H1 (cell line): ENCODE measurements around the gene CPEB1. TPM values are rescaled to one million over a fixed set of nuclear protein-coding genes. Genes with fewer than 3 reads are reported as not detected.

Source experiments
- CBX5 ChIP-seq: fragments of 300-800, 300-1000 bp; sonication (generic); IDR thresholded peaks from 2 replicates; pipeline ENCODE4 v1.7.1; 2016; ENCODE audit warnings: antibody characterized with exemption, low read length, low read depth
- CBX8 ChIP-seq: fragments of 300-800, 300-1000 bp; sonication (generic); IDR thresholded peaks from 2 replicates; pipeline ENCODE4 v1.7.1; 2016; ENCODE audit warnings: low read depth, low read length, borderline replicate concordance
- CHD1 ChIP-seq: IDR thresholded peaks from 2 replicates; pipeline ENCODE4 v1.6.1; 2012; ENCODE audit warnings: low read depth, low read length, improper control_type of control experiment
- CHD2 ChIP-seq: IDR thresholded peaks from 2 replicates; pipeline ENCODE4 v1.6.1; 2012; ENCODE audit warnings: low read length, improper control_type of control experiment
- CTBP2 ChIP-seq: IDR thresholded peaks from 2 replicates; pipeline ENCODE4 v1.7.0; 2011; ENCODE audit warnings: borderline replicate concordance, mild to moderate bottlenecking, moderate library complexity, mixed read lengths, low read length; ENCODE audit not compliant: insufficient read depth, insufficient read length
- EZH2 ChIP-seq: fragments of 200-600 bp; sonication (generic); IDR thresholded peaks from 2 replicates; pipeline ENCODE4 v1.7.1; 2012; ENCODE audit warnings: low read depth, mild to moderate bottlenecking, moderate library complexity, low read length, inconsistent platforms; ENCODE audit not compliant: severe bottlenecking
- FOSL1 ChIP-seq: IDR thresholded peaks from 2 replicates; pipeline ENCODE4 v1.6.1; 2011; ENCODE audit warnings: mild to moderate bottlenecking, low read depth, low read length, moderate library complexity; ENCODE audit not compliant: insufficient read depth
- GTF2F1 ChIP-seq: IDR thresholded peaks from 2 replicates; pipeline ENCODE4 v1.6.1; 2012; ENCODE audit warnings: low read depth, low read length, improper control_type of control experiment, borderline replicate concordance
- JUN ChIP-seq: IDR thresholded peaks from 2 replicates; pipeline ENCODE4 v1.6.1; 2011; ENCODE audit warnings: low read depth, mild to moderate bottlenecking, improper control_type of control experiment, low read length
- KDM4A ChIP-seq: IDR thresholded peaks from one replicate; pipeline ENCODE4 v1.7.1; 2012; ENCODE audit warnings: low read depth, mild to moderate bottlenecking, moderate library complexity, low read length, inconsistent platforms; ENCODE audit not compliant: severe bottlenecking
- POLR2A ChIP-seq, 2 experiments: IDR thresholded peaks; 1 replicate in 1 of 2; 2 replicates in 1 of 2; pipeline ENCODE4 v1.6.1; 2011; ENCODE audit warnings: low read depth in 2 of 2, low read length in 2 of 2, mild to moderate bottlenecking in 2 of 2; ENCODE audit errors: control extremely low read depth in 1 of 2
- POLR2AphosphoS5 ChIP-seq: IDR thresholded peaks from 2 replicates; pipeline ENCODE4 v1.6.1; 2011; ENCODE audit warnings: low read depth, low read length
- SP2 ChIP-seq: IDR thresholded peaks from 2 replicates; pipeline ENCODE4 v1.6.1; 2012; ENCODE audit warnings: mild to moderate bottlenecking, low read length, inconsistent platforms
- SP4 ChIP-seq: IDR thresholded peaks from 2 replicates; pipeline ENCODE4 v1.6.1; 2012; ENCODE audit warnings: low read length, inconsistent platforms
- SUZ12 ChIP-seq: fragments of 200-600 bp; sonication (generic); IDR thresholded peaks from 2 replicates; pipeline ENCODE4 v1.6.1; 2012; ENCODE audit warnings: mild to moderate bottlenecking, inconsistent platforms, low read length, moderate library complexity, mixed read lengths
- TEAD4 ChIP-seq: IDR thresholded peaks from 2 replicates; pipeline ENCODE4 v1.6.1; 2012; ENCODE audit warnings: low read depth, low read length, inconsistent platforms, mixed read lengths
- YY1 ChIP-seq: IDR thresholded peaks from 2 replicates; pipeline ENCODE4 v1.6.1; 2011; ENCODE audit warnings: low read depth, mild to moderate bottlenecking, low read length
- polyA plus RNA-seq, 7 experiments: library from polyadenylated mRNA; depleted of rRNA in 3 of 7; stranded (reverse) in 5 of 7; unstranded in 2 of 7; fragments of >200 nt in 5 of 7; fragments of 200-250 nt in 2 of 7; gene quantifications; 1 replicate in 5 of 7; 2 replicates in 1 of 7; 4 replicates in 1 of 7; pipeline versions ENCODE4 v1.2.1 to v1.2.3, GENCODE V29; 2011 to 2013; ENCODE audit warnings: missing spikeins in 2 of 7, mixed read lengths in 2 of 7
- total RNA-seq: library from RNA; stranded (reverse); fragmentation: NEBNext Ultra II Directional; extraction: Animal tissue kit (Norgen Biotek cat#: 25700); gene quantifications from 2 replicates; pipeline ENCODE4 v1.2.1, GENCODE V29; 2021
- TF ChIP-seq, protein P1 (sequence below): IDR thresholded peaks from 2 replicates; pipeline ENCODE4 v1.6.1; 2012; ENCODE audit warnings: inconsistent platforms
- TF ChIP-seq, protein P2 (sequence below): IDR thresholded peaks from 2 replicates; pipeline ENCODE4 v1.6.1; 2011; ENCODE audit warnings: low read length, improper control_type of control experiment
- TF ChIP-seq, protein P3 (sequence below): IDR thresholded peaks from 2 replicates; pipeline ENCODE4 v1.6.1; 2012; ENCODE audit warnings: inconsistent platforms

CPEB1 gene
- total and polyA plus RNA-seq, 2 of the 8 experiments (the other 6 are each of a cell fraction or from before 2014, with no cell fraction given) = 4.4 to 4.5 TPM

DNA sequence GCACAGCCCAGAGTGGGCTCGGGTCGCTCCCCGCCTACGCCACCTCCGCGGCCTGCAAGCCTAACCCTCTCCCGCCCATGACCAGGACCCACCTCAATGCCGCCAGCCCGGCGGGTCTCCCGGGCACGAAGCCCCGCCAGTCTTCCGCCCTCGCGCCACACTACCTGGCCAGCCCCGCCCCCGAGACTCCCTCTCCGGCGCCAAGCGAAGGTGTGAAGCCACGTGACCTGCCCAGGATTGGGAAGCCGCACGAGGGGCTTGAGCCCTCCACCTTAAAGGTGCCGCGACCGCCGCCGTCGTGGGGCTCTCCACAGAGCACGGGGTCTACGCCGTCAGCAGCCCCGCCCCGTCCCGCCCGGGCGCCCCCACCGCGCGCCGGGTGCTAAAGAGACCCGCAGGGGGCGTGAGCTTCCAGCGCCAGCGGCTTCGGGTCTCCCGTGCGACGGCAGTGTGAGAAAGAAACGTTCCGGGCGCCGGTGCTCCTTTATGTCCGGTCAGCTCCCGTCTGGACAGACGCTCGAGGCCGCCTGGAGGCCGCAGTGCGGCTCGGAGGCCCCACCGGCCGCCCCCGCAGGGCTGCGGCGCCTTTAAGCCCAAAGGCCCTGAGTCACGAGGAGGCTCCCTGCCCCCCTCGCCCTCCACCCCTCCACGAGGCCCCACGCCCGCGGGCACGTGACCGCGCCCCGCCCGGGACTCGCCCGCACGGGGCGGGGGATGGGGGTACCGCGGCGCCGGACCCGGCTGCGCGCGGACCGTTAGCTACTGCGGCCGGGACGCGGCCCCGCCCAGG, at the start of gene CPEB1 (continued):
- TF ChIP-seq, protein P1, sequence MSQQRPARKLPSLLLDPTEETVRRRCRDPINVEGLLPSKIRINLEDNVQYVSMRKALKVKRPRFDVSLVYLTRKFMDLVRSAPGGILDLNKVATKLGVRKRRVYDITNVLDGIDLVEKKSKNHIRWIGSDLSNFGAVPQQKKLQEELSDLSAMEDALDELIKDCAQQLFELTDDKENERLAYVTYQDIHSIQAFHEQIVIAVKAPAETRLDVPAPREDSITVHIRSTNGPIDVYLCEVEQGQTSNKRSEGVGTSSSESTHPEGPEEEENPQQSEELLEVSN = peak; percentile 99
- TF ChIP-seq KDM4A (peak; percentile 39), SP4 (no peak), CBX8 (no peak), CTBP2 (no peak), TEAD4 (no peak), CHD1 (no peak), GTF2F1 (no peak), CHD2 (no peak), SP2 (no peak), EZH2 (peak; percentile 38), CBX5 (no peak), POLR2A (IDR thresholded peaks at IDR 0.05; ENCODE audit: control extremely low read depth in 1 of 2, low read depth in 2 of 2, low read length in 2 of 2) (no peak), POLR2AphosphoS5 (no peak), FOSL1 (no peak), YY1 (no peak), JUN (no peak), SUZ12 (no peak)
- TF ChIP-seq, protein P2, sequence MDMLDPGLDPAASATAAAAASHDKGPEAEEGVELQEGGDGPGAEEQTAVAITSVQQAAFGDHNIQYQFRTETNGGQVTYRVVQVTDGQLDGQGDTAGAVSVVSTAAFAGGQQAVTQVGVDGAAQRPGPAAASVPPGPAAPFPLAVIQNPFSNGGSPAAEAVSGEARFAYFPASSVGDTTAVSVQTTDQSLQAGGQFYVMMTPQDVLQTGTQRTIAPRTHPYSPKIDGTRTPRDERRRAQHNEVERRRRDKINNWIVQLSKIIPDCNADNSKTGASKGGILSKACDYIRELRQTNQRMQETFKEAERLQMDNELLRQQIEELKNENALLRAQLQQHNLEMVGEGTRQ = peak; percentile 33; the same call in 1 of the 2 replicates
- TF ChIP-seq, protein P3, sequence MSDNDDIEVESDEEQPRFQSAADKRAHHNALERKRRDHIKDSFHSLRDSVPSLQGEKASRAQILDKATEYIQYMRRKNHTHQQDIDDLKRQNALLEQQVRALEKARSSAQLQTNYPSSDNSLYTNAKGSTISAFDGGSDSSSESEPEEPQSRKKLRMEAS = peak; percentile 97
